ENCODE results near the gene VTI1A.
"Not testable (repeated sequence)": the region's sequence is repeated elsewhere in the genome, so short reads cannot be mapped to it uniquely, and the experiment has no call there.

The VTI1A gene

GRCh38 chr10:112844681-112845544 lies 397.9 kb downstream of the VTI1A start:
- DNase-seq = no peak

GRCh38 chr10:112847778-112848177 lies 400.8 kb downstream of the VTI1A start:
- no peak for DNase-seq

- no peak for DNase-seq
Measured at GRCh38 chr10:112848228-112848627, 401.2 kb downstream of the VTI1A start.

- DNase-seq = no peak
Measured at GRCh38 chr10:112848868-112849430, 401.9 kb downstream of the VTI1A start.

GRCh38 chr10:112849546-112849945 lies 402.5 kb downstream of the VTI1A start:
- DNase-seq = no peak

- DNase-seq = no peak
Measured at GRCh38 chr10:112851181-112851580, 404.2 kb downstream of the VTI1A start.

GRCh38 chr10:112851588-112852211 lies 404.7 kb downstream of the VTI1A start:
- DNase-seq = no peak

- no peak for DNase-seq
Measured at GRCh38 chr10:112852306-112852705, 405.3 kb downstream of the VTI1A start.

- DNase-seq = no peak
Measured at GRCh38 chr10:112855134-112855533, 408.1 kb downstream of the VTI1A start.

GRCh38 chr10:112857493-112857892 lies 410.5 kb downstream of the VTI1A start:
- DNase-seq = no peak

- no peak for DNase-seq
Measured at GRCh38 chr10:112858986-112859651, 412.1 kb downstream of the VTI1A start.

- no peak for DNase-seq
Measured at GRCh38 chr10:112859793-112860192, 412.8 kb downstream of the VTI1A start.

- DNase-seq = not testable (repeated sequence)
Measured at GRCh38 chr10:112863461-112863860, 416.4 kb downstream of the VTI1A start.

Measured in activated CD4-positive, alpha-beta T cell treated with anti-CD3 and anti-CD28 coated beads, Interleukin-2, amount 50 U/mL, for 16 hours (primary cell).